GM11168 (cell line): Measurements from ENCODE around the gene POSTN.
"Not testable (repeated sequence)": the region's sequence is repeated elsewhere in the genome, so short reads cannot be mapped to it uniquely, and the experiment has no call there.

ENCODE experiments used
- in situ Hi-C: fragments of 300-500 bp; cut with MboI; formaldehyde crosslinking; loops from one replicate; pipeline ENCODE4 v1.12.0; 2022; ENCODE audit warnings: low sequenced_read_pairs; ENCODE audit not compliant: unreplicated experiment

POSTN gene

DNA sequence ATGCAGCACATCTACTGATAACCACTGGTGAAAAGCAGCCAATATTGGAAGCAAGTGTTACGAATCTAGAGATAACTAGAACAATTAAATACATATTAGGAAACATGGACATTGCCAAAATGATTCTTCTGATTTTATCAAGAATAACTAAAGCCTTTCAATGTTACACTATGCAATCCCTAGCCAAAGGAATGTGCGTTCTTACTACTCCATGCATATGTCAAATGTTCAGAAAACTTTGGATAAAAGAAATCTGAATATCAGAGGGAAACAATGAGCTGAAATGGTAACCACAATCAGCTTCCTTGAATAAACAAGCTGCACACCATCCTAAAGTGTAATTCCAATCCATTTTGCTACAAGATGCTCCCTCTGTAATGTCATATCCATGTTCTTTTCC lies 951 bp upstream of the POSTN start:
- in situ Hi-C loops = loop anchor here (25.0 kb wide), 1 partner anchor 487 kb away; the partner anchor contains the start of gene CSNK1A1L

GRCh38 chr13:37597477-37598025 lies 1.0 kb downstream of the POSTN start:
- in situ Hi-C loops = loop anchor here (25.0 kb wide), 1 partner anchor 485 kb away; the partner anchor contains the start of gene CSNK1A1L

DNA sequence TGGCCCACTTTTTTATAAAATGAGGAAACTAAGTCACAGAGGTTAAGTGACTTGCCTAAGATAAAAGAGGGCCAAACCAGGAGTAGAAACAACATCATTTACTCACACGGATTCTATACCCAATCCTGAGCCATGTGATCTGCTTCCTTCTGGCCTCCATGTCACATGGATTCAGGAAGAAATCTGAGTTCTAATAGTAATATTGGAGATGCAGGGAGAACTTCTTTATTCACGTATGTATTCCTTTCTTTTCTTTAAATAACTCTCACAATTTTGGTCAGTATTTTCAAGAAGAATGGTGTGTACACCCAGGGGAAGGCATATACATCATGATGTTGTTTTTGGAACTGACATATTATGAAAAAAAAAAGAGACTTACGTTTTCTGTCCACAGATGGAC lies 1.8 kb downstream of the POSTN start:
- in situ Hi-C loops = loop anchor here (25.0 kb wide), 1 partner anchor 485 kb away; the partner anchor contains the start of gene CSNK1A1L

DNA sequence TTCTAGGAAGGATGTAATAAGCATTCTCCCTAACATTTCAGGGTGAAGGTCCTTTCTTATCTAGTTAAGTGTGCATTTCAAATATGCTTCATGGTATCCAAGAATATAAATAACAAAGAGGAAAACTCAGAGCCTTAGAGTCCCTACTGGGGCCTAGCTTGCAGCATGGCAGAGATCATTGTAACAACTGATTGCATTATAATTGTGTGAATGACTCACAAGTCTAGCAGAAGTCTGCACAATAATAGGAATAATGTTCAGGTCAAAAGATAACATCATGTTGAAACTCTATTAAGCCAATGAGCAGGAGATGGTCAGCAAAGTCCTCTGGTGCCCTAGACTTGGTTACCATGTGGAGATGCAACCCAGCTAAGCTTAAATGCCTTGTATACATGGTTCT lies 3.4 kb downstream of the POSTN start:
- in situ Hi-C loops = loop anchor here (25.0 kb wide), 1 partner anchor 483 kb away; the partner anchor contains the start of gene CSNK1A1L

DNA sequence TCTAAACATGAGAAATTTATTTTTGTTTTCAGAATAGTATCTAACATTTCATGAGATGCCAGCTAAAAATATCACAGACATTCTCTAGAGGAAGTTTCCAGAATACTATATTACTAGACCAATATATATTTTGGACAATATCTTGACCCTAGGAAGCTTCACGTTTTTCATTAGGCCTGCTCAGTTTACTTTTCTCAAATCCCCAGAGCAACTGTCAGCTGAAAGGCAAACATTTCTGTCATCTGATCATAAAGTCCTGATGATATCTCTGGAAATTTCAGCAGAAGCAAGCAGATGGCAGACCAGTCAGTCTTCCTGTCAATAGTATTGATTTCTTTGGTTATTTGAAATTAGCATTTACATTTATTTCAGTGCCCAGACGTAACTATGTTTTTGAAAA lies 4.0 kb downstream of the POSTN start:
- in situ Hi-C loops = loop anchor here (25.0 kb wide), 1 partner anchor 482 kb away; the partner anchor contains the start of gene CSNK1A1L

DNA sequence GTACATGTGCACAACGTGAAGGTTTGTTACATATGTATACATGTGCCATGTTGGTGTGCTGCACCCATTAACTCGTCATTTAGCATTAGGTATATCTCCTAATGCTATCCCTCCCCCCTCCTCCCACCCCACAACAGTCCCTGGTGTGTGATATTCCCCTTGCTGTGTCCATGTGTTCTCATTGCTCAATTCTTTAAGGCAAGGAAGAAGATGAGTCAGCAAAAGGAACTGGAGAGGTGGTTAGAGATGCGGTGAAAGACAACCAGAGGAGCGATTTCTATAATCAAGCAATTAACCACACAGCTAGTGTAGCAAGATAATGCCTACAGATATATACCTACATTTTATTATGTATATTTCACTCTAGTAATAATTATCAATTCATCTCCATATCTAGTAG lies 9.2 kb downstream of the POSTN start:
- in situ Hi-C loops = loop anchor here (25.0 kb wide), 1 partner anchor 477 kb away; the partner anchor contains the start of gene CSNK1A1L

- in situ Hi-C loops = loop anchor here (25.0 kb wide), 1 partner anchor 475 kb away; the partner anchor contains the start of gene CSNK1A1L
Observed at GRCh38 chr13:37587236-37587635, 11.3 kb downstream of the POSTN start.

DNA sequence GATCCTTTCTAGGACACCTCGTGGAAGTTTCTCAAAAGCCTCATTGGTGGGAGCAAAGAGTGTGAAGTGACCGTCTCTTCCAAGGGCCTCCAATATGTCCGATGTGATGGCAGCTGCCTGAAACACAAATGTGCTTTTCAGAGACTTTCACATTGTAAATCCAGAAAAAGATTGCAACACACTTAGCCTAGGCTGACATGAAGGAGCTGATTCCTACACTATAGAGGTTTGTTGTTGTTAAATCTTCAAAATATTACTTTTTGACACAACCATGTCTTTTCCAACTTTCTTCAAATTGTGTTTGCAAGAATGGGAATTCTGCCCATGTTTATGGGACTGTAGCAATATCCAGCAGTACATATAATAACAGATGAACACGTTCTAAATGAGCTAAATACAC lies 12.4 kb downstream of the POSTN start:
- in situ Hi-C loops = loop anchor here (25.0 kb wide), 1 partner anchor 474 kb away; the partner anchor contains the start of gene CSNK1A1L

- in situ Hi-C loops = loop anchor here (25.0 kb wide), 1 partner anchor 473 kb away; the partner anchor contains the start of gene CSNK1A1L
Observed at GRCh38 chr13:37585541-37585940, 13.0 kb downstream of the POSTN start.

GRCh38 chr13:37576601-37577000 lies 22.0 kb downstream of the POSTN start:
- in situ Hi-C loops = loop anchor here (25.0 kb wide), 1 partner anchor 464 kb away; the partner anchor contains the start of gene CSNK1A1L

DNA sequence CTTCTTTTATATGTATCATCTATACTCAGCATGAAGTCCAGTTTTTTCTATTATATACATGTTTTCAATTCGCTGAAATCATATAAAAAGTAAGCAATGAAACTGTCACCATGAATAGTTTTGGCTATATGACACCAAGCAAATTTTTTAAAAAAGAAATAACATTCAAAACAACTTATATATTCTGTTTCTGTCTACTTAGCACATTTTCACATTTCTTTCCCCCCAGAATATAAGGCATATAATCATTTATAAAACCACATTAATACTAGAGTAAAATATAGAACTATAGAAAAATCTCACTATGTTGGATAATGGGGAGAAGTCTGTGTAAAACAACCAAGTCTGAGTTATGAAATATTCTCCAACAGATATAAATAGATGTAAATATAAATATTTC lies 33.1 kb downstream of the POSTN start:
- in situ Hi-C loops = no loop called here

DNA sequence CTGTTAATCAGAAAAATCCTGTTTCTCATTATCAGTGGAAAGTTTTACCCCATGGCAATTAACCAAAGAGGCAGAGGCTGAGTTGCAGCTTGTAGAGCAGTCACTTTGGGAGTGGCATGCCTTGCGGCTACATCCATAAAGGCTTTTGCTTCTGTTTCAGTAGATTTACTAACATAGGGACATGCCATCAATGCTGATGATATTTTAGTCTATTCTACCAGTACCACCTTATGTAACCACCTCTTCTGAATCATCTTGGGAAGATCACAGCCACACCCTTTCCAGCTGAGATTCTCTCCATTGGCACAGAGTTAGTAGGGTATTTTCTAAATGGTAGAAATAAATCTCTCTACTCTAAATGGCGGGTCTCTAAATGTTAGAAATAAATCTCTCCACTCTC lies 37.5 kb downstream of the POSTN start:
- in situ Hi-C loops = no loop called here

- in situ Hi-C loops = no loop called here
Observed at GRCh38 chr13:37560526-37560925, 38.0 kb downstream of the POSTN start.

- in situ Hi-C loops = not testable (repeated sequence)
Observed at GRCh38 chr13:37558766-37559165, 39.8 kb downstream of the POSTN start.

GRCh38 chr13:37546087-37546486 lies 52.5 kb downstream of the POSTN start:
- in situ Hi-C loops = no loop called here

DNA sequence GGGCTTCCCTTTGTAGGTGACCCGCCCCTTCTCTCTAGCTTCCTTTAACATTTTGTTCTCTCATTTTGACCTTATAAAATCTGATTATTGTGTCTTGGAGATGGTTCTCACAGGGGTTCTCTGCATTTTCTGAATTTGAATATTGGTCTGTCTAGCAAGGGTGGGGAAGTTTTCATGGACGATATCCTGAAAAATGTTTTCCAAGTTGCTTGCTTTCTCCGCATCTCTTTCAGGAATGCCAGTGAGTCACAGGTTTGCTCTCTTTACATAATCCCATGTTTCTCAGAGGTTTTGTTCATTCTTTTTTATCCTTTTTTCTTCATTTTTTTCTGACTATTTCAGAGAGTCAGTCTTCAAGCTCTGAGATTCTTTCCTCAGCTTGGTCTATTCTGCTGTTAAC lies 53.6 kb downstream of the POSTN start:
- in situ Hi-C loops = no loop called here

GRCh38 chr13:37539976-37540605 lies 58.5 kb downstream of the POSTN start:
- in situ Hi-C loops = no loop called here

GRCh38 chr13:37539170-37539569 lies 59.4 kb downstream of the POSTN start:
- in situ Hi-C loops = no loop called here

DNA sequence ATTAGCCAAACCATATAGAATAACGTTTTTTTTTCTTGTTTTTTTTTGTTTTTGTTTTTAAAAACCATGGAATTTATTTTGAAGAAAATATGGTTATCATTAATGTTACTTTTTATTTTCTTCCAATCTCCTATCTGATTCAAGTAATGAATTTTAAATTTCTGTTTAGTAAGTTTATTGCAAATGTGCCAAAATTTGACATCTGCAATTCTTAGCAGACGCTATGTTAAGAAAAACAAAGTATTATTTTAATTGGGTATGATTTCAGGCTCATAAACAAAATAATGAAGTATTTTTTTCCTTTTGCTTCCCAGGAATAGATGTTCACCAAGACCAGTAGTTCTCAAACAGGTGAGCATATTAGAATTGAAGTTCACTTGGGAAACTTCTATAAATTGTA lies 63.1 kb downstream of the POSTN start:
- in situ Hi-C loops = no loop called here

- in situ Hi-C loops = no loop called here
Observed at GRCh38 chr13:37534676-37535075, 63.9 kb downstream of the POSTN start.

DNA sequence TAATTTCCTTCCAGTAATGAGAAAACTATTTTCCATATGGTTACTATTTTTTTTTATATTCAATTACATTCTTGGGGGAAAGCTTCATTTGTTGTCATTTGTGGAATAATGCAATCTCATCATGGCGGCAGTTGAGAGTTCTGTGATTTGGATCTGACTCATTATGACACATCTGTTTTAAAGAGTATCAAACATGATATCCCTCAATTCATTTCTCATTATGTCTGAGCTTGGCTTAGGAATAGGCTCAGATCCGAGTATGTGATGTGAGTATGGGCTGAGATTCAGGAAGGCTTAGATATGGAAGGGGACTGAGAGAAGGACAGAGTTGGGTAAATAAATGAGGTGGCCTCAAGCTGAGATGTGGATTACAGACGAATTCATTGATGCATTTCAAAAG lies 64.4 kb downstream of the POSTN start:
- in situ Hi-C loops = no loop called here

- in situ Hi-C loops = no loop called here
Observed at GRCh38 chr13:37531049-37531448, 67.5 kb downstream of the POSTN start.
